A549 (cell line): ENCODE measurements around the gene PRPF8. TPM values are rescaled to one million over a fixed set of nuclear protein-coding genes. Genes with fewer than 3 reads are reported as not detected.

Source experiments
- ATAC-seq, 2 experiments: fragments of 200-7000 bp in 1 of 2; fragments of >200 bp in 1 of 2; cut with Nextera tagmentation in 1 of 2; cut with Tn5 transposase in 1 of 2; 3 replicates each; pipeline versions ENCODE4 v1.8.0 to v1.9.1; 2018 to 2020; ENCODE audit warnings: mild to moderate bottlenecking in 1 of 2, moderate library complexity in 1 of 2
- CTCF ChIA-PET: fragments of 300-600 bp; sonication (Branson Sonifier 250); formaldehyde crosslinking; extraction: SDS; loops from one replicate; lab custom pipeline; 2021; ENCODE audit warnings: antibody characterized with exemption, inconsistent platforms; lab: Yijun Ruan, JAX
- POLR2A ChIA-PET: fragments of 350-600 bp; formaldehyde crosslinking; extraction: SDS; loops from one replicate; lab custom pipeline; 2021; ENCODE audit warnings: antibody characterized with exemption, inconsistent platforms; lab: Yijun Ruan, JAX
- DNase-seq, 2 experiments: peaks; one replicate each; pipeline versions ENCODE4 v3.0.0 to v3.0.0-alpha.2; 2011 to 2016; ENCODE audit warnings: low read depth in 1 of 2, low spot score in 1 of 2
- FAIRE-seq: peaks from 2 replicates; lab custom pipeline; 2011; peaks lifted over from hg19 to GRCh38; lab: Jason Lieb, UNC
- H3K27ac ChIP-seq, 2 experiments: fragments of >200 bp; sonication (Bioruptor Twin); formaldehyde crosslinking; 3 replicates each; pipeline ENCODE4 v1.5.1; 2016 to 2017
- H3K4me1 ChIP-seq: fragments of >200 bp; sonication (Bioruptor Twin); formaldehyde crosslinking; 3 replicates; pipeline ENCODE4 v1.6.1; 2016
- H3K4me2 ChIP-seq: fragments of >200 bp; sonication (Bioruptor Twin); formaldehyde crosslinking; 3 replicates; pipeline ENCODE4 v1.6.1; 2016
- H3K4me3 ChIP-seq: fragments of >200 bp; sonication (Bioruptor Twin); formaldehyde crosslinking; 3 replicates; pipeline ENCODE4 v1.5.1; 2016
- H3K9me3 ChIP-seq: fragments of >200 bp; sonication (Bioruptor Twin); formaldehyde crosslinking; 3 replicates; pipeline ENCODE4 v1.6.1; 2016
- CBX2 ChIP-seq: fragments of 200-600 bp; sonication (generic); IDR thresholded peaks from 2 replicates; pipeline ENCODE4 v1.6.1; 2016; ENCODE audit warnings: low read depth, mild to moderate bottlenecking, borderline replicate concordance
- CHD2 ChIP-seq: fragments of 150-350 bp; IDR thresholded peaks from 2 replicates; pipeline ENCODE4 v1.6.1; 2014; ENCODE audit warnings: low read length; ENCODE audit not compliant: partially characterized antibody
- E2F6 ChIP-seq: IDR thresholded peaks from 2 replicates; pipeline ENCODE4 v1.6.1; 2012; ENCODE audit warnings: low read depth, borderline replicate concordance
- EHMT2 ChIP-seq: fragments of 200-600 bp; sonication (generic); IDR thresholded peaks from 2 replicates; pipeline ENCODE4 v1.6.1; 2016; ENCODE audit warnings: antibody characterized with exemption, low read depth, mild to moderate bottlenecking, moderate library complexity
- EP300 ChIP-seq, 2 experiments: fragments of >200 bp; sonication (Bioruptor Twin); formaldehyde crosslinking; IDR thresholded peaks; 2 replicates in 1 of 2; 3 replicates in 1 of 2; pipeline ENCODE4 v1.6.1; 2016 to 2017
- FOSL2 ChIP-seq, 2 experiments: fragments of 450-650 bp in 1 of 2; fragments of >200 bp in 1 of 2; sonication (Bioruptor Twin) in 1 of 2; formaldehyde crosslinking; IDR thresholded peaks; 2 replicates each; pipeline versions ENCODE4 v1.5.0 to v1.6.1; 2016 to 2020; ENCODE audit warnings: mild to moderate bottlenecking in 1 of 2, moderate library complexity in 1 of 2
- GATA3 ChIP-seq: IDR thresholded peaks from 2 replicates; pipeline ENCODE4 v1.6.1; 2012; ENCODE audit warnings: borderline replicate concordance
- HDAC2 ChIP-seq: fragments of 200-600 bp; sonication (generic); IDR thresholded peaks from 2 replicates; pipeline ENCODE4 v1.6.1; 2016
- HEYL ChIP-seq: fragments of 250-450 bp; sonication (Bioruptor Pico); IDR thresholded peaks from 2 replicates; pipeline ENCODE4 v1.8.0; 2021; ENCODE audit warnings: mild to moderate bottlenecking, moderate library complexity
- HOXA7 ChIP-seq: fragments of 250-450 bp; sonication (Bioruptor Pico); IDR thresholded peaks from 2 replicates; pipeline ENCODE4 v1.5.0; 2020; ENCODE audit warnings: mild to moderate bottlenecking, moderate library complexity
- HOXB5 ChIP-seq: fragments of 250-450 bp; sonication (Bioruptor Pico); IDR thresholded peaks from 2 replicates; pipeline ENCODE4 v1.5.0; 2020; ENCODE audit warnings: mild to moderate bottlenecking, moderate library complexity
- JUN ChIP-seq, 2 experiments: fragments of >200 bp; sonication (Bioruptor Twin); formaldehyde crosslinking; IDR thresholded peaks; 2 replicates in 1 of 2; 3 replicates in 1 of 2; pipeline ENCODE4 v1.6.1; 2016 to 2017
- JUNB ChIP-seq: fragments of >200 bp; sonication (Bioruptor Twin); formaldehyde crosslinking; IDR thresholded peaks from 2 replicates; pipeline ENCODE4 v1.6.1; 2016
- MAZ ChIP-seq: fragments of 150-350 bp; IDR thresholded peaks from 2 replicates; pipeline ENCODE4 v1.6.1; 2014; ENCODE audit warnings: antibody characterized with exemption, low read depth, low read length, borderline replicate concordance
- PBX3 ChIP-seq: IDR thresholded peaks from 2 replicates; pipeline ENCODE4 v1.6.1; 2012
- POLR2A ChIP-seq: IDR thresholded peaks from 2 replicates; pipeline ENCODE4 v1.6.1; 2012; ENCODE audit warnings: mild to moderate bottlenecking, low read length
- RAD21 ChIP-seq, 2 experiments: fragments of >200 bp in 1 of 2; sonication (Bioruptor Twin) in 1 of 2; formaldehyde crosslinking in 1 of 2; IDR thresholded peaks in 1 of 2; conservative IDR thresholded peaks in 1 of 2; 2 replicates in 1 of 2; 3 replicates in 1 of 2; pipeline ENCODE4 v1.6.1; 2012 to 2018; ENCODE audit warnings: inconsistent platforms in 1 of 2
- REST ChIP-seq: fragments of 200-600 bp; sonication (generic); IDR thresholded peaks from 2 replicates; pipeline ENCODE4 v1.6.1; 2016; ENCODE audit warnings: antibody characterized with exemption, mild to moderate bottlenecking, moderate library complexity
- RFX5 ChIP-seq: fragments of 450-650 bp; IDR thresholded peaks from 2 replicates; pipeline ENCODE4 v1.7.1; 2014; ENCODE audit warnings: antibody characterized with exemption, mild to moderate bottlenecking, moderate library complexity
- SMC3 ChIP-seq: fragments of >200 bp; sonication (Bioruptor Twin); formaldehyde crosslinking; IDR thresholded peaks from 3 replicates; pipeline ENCODE4 v1.6.1; 2018; ENCODE audit warnings: inconsistent platforms
- TP53 ChIP-seq: fragments of 250-450 bp; sonication (Bioruptor Pico); IDR thresholded peaks from 2 replicates; pipeline ENCODE4 v1.5.0; 2021; ENCODE audit warnings: mild to moderate bottlenecking, moderate library complexity
- ZFP36 ChIP-seq: fragments of 450-650 bp; IDR thresholded peaks from 2 replicates; pipeline ENCODE4 v1.6.1; 2014; ENCODE audit warnings: borderline replicate concordance; ENCODE audit not compliant: partially characterized antibody
- WGBS: methylation state at CpG from one replicate; pipeline ENCODE4 v1.1.6; 2017; ENCODE audit errors: missing lambda C conversion rate; 5-methylcytosine and 5-hydroxymethylcytosine counted together
- polyA plus RNA-seq, 4 experiments: library from polyadenylated mRNA; depleted of rRNA in 3 of 4; stranded (reverse); fragments of >200 nt; fragmentation: RNase III in 1 of 4; extraction: RNeasy Plus Mini Kit Qiagen cat#74134 plus additional on column Dnase treatment in 1 of 4; gene quantifications; 2 replicates in 3 of 4; 3 replicates in 1 of 4; pipeline ENCODE4 v1.2.3, GENCODE V29; 2011 to 2017
- TF ChIP-seq, protein P1 (sequence below): IDR thresholded peaks from 2 replicates; pipeline ENCODE4 v1.6.1; 2012
- TF ChIP-seq, protein P2 (sequence below): fragments of 250-450 bp; sonication (Bioruptor Pico); IDR thresholded peaks from 2 replicates; pipeline ENCODE4 v1.5.0; 2020; ENCODE audit warnings: low read depth, mild to moderate bottlenecking, moderate library complexity
- TF ChIP-seq, protein P3 (sequence below): fragments of 450-650 bp; IDR thresholded peaks from 2 replicates; pipeline ENCODE4 v1.6.1; 2014; ENCODE audit warnings: antibody characterized with exemption
- TF ChIP-seq, protein P4 (sequence below): fragments of >200 bp; sonication (Bioruptor Twin); formaldehyde crosslinking; IDR thresholded peaks from 3 replicates; pipeline ENCODE4 v1.6.1; 2016

Gene PRPF8
- polyA plus RNA-seq, 2 of the 4 experiments (the other 2 are of a cell fraction), result 234 to 263 TPM

GRCh38 chr17:1628856-1629503, 55.7 kb downstream of the PRPF8 start (continued):
- TF ChIP-seq FOSL2 (IDR thresholded peaks at IDR 0.05) (no peak), FOSL2 (CRISPR knock-in tag; IDR thresholded peaks at IDR 0.05) (0 out of 2 replicates have a peak, but pooled peaks have one; percentile 5), PBX3 (no peak), JUN (IDR thresholded peaks at IDR 0.05) (peak in 1 of 2 experiments; percentile 74; a peak in 3 of 5 replicates), SMC3 (peak; percentile 88), GATA3 (peak; percentile 17; the same call in 1 of the 2 replicates), POLR2A (peak; percentile 59)

- ATAC-seq (peak; percentile 75 to 90), FAIRE-seq (peak; percentile 67), DNase-seq (peak; percentile 88 to 98)
- Histone ChIP-seq H3K4me2 (peak within 1 kb of the TSS; percentile 95), H3K27ac (peak within 1 kb of the TSS; percentile 80 to 88), H3K9me3 (no peaks in the 10 kb centered on the region), H3K4me3 (peak within 1 kb of the TSS; percentile 71), H3K4me1 (0 out of 3 replicates have a peak, but pooled peaks cover 4% of the 10 kb centered on the region)
- ChIA-PET CTCF (interaction anchor here (0.7 to 14.7 kb wide), 13 partner anchors 10 to 122 kb away, joined by 3 to 497 read pairs (median 17); partner anchors contain the start of genes INPP5K, PITPNA, RILP and SCARF1), POLR2A (interaction anchor here (0.5 to 3.4 kb wide), 16 partner anchors 10 to 561 kb away, joined by 3 to 49 read pairs (median 4); partner anchors contain the start of genes INPP5K, PITPNA and RILP)
- 3% methylated on average over 67 of the region's 95 CpGs for WGBS
- TF ChIP-seq TP53 (CRISPR knock-in tag) (peak; percentile 68; the same call in 1 of the 2 replicates), CBX2 (no peak), RFX5 (no peak), HOXA7 (CRISPR knock-in tag) (no peak), RAD21 (conservative IDR thresholded peaks at IDR 0.05 in 1 of 2, IDR thresholded peaks at IDR 0.05 in 1 of 2) (no peak), EHMT2 (no peak), E2F6 (peak; percentile 94), REST (no peak), HEYL (no peak), MAZ (no peak), JUNB (no peak), ZFP36 (no peak), EP300 (IDR thresholded peaks at IDR 0.05) (no peak), HOXB5 (peak; percentile 69; the same call in 1 of the 2 replicates), HDAC2 (no peak), CHD2 (no peak), PBX3 (no peak)
- TF ChIP-seq, protein P1, sequence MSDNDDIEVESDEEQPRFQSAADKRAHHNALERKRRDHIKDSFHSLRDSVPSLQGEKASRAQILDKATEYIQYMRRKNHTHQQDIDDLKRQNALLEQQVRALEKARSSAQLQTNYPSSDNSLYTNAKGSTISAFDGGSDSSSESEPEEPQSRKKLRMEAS, result peak; percentile 94
- TF ChIP-seq, protein P2, sequence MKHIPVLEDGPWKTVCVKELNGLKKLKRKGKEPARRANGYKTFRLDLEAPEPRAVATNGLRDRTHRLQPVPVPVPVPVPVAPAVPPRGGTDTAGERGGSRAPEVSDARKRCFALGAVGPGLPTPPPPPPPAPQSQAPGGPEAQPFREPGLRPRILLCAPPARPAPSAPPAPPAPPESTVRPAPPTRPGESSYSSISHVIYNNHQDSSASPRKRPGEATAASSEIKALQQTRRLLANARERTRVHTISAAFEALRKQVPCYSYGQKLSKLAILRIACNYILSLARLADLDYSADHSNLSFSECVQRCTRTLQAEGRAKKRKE (CRISPR knock-in tag), result no peak
- TF ChIP-seq, protein P3, sequence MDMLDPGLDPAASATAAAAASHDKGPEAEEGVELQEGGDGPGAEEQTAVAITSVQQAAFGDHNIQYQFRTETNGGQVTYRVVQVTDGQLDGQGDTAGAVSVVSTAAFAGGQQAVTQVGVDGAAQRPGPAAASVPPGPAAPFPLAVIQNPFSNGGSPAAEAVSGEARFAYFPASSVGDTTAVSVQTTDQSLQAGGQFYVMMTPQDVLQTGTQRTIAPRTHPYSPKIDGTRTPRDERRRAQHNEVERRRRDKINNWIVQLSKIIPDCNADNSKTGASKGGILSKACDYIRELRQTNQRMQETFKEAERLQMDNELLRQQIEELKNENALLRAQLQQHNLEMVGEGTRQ, result no peak
- TF ChIP-seq, protein P4, sequence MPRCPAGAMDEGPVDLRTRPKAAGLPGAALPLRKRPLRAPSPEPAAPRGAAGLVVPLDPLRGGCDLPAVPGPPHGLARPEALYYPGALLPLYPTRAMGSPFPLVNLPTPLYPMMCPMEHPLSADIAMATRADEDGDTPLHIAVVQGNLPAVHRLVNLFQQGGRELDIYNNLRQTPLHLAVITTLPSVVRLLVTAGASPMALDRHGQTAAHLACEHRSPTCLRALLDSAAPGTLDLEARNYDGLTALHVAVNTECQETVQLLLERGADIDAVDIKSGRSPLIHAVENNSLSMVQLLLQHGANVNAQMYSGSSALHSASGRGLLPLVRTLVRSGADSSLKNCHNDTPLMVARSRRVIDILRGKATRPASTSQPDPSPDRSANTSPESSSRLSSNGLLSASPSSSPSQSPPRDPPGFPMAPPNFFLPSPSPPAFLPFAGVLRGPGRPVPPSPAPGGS, result no peak
Measured at GRCh38 chr17:1627982-1628855, 56.4 kb downstream of the PRPF8 start, which contains the start of gene SLC43A2. Gene SLC43A2 (minus strand): TSS chr17:1628834. CDS start chr17:1627874, 960 bp downstream.
